Activated CD8-positive, alpha-beta memory T cell treated with anti-CD3 and anti-CD28 coated beads for 48 hours (primary cell): ENCODE measurements around the gene ATP6V1F.

Experiments used
- DNase-seq, 3 experiments: peaks; one replicate each; pipeline ENCODE4 v3.0.0-alpha.2; 2020; ENCODE audit warnings: low read depth in 2 of 3, low spot score in 2 of 3

ATP6V1F gene

DNA sequence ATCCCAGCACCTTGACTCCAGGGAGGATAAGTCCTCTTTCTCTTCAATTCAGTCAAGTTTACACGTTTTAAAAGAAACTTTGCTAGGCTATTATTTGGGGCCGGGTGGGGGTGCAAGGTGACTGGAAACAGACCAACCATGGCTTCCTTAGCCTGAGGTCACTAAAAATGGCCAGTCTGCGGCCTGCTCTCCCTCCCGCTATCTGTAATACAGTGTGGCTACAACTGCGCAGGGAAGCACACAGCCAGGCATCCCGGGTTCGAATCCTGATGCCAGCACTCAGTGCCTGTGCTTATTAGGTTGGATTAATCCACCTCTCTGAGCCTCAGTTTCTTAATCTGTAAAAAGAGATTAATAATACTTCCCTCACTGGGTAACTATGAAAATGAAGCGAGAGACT is 19.5 kb downstream of the ATP6V1F start:
- no peak for DNase-seq

GRCh38 chr7:128883622-128884448 is 21.2 kb downstream of the ATP6V1F start:
- DNase-seq = peak; percentile 47 to 94 (median 92)

DNA sequence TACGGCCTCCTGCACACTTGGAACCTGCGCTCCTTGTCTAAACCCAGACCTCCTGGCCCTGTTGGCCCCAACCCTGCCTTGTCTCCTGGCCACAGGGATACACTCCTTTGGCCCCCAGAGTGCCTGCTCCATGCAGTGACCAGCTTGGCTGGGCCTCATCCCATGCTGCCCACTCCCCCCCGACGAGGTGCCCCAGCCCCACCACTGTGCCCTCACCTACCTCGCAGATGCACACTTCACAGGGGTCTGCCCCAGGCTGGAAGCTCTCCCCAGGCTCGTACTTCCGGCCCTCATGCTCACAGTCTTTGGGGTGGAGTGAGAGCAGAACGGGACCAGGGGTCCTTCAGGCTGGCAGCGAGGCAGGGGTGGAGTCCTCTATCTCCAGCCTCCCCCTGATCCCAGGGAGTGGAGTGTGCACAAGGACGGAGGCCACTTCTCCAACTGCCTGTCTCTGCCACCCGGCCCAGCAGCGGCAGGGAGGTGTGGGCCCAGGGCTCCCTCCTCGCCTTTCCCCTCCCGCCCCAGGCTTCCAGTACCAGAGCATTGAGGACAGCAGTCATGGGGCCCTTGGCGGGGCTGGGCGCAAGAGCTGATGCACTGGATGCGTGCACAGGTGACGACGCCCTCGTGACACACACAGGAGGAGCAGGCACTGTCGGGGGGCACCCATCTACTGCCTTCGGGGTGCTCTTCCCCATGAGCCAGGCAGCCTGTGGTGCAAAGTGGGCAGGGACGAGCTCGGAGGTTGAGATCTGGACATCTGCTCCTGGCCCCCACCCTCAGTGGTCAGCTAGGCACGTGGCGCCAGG is 22.1 kb downstream of the ATP6V1F start:
- DNase-seq = no peak

DNA sequence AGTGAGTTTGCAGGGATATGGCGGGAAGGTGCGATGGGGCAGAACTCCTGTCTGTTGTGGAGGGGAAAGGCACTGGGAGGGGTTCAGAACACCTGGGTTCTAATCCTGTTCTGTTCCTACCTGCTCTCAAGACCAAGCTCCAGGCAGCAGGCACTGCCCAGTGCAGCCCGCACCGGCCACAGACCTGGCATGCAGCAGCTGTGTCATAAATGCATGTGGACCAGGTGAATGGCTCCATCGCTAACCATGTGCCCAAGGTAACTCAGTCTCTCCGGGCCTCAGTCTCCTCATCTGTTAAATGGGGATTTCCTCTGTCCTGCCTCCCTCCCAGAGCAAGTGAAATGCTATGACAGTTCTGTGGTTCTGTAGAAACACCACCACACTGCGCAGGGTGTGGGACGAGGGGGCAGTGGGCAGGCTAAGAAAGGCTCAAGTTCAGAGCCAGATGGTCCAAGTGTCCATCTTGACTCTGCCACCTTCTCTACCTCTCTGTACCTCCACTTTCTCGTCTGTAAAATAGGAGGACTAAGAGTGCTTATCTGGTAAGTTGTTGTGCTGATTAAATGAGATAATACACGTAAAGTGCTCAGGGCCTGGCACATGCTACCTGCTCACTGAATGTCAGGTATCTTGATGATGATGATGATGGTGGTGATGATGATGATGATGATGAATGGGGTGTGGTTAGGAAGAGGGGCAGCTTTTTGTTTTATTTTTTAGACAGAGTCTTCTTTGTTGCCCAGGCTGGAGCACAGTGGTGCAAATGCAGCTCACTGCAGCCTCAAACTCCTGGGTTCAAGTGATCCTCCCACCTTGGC is 22.9 kb downstream of the ATP6V1F start:
- no peak for DNase-seq

DNA sequence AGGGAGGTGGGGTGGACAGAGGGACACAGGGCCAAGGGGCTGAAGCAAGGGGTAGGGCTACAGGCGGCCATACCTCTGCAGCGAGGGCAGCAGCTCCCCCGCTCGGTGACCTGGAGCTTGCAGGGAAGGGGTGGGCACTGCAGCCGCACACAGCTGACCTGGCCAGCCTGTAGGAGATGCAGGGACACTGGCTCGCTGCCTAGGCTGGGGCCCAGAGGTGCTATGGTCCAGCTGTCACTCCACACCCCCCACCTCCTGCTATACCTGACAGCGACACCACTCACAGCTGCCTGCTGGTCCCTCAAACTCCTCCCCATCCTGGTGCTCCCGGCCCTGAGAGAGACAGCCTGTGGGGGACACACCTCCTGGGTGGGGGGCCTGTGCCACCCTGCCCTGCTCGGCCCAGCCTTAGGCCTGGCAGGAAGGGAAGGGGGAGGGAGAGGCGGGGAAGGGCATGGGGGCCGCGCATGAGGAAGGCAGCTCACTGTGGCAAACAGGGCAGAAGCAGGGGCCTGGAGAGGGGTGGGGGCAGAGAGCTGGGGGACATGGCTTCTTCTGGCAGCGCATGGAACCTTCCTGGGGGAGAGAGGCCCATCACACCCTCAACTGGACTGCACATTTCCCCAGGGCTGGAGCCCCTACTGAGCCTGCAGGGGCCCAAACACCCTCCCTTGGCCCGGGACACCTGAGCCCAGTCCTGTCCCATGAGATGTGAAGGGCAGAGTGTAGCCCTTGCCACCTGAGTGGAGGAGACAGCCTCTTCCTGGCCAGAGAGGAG is 23.9 kb downstream of the ATP6V1F start:
- DNase-seq = no peak

GRCh38 chr7:128887169-128888038 is 24.7 kb downstream of the ATP6V1F start:
- DNase-seq = no peak

GRCh38 chr7:128888039-128888755 is 25.5 kb downstream of the ATP6V1F start:
- DNase-seq = no peak

DNA sequence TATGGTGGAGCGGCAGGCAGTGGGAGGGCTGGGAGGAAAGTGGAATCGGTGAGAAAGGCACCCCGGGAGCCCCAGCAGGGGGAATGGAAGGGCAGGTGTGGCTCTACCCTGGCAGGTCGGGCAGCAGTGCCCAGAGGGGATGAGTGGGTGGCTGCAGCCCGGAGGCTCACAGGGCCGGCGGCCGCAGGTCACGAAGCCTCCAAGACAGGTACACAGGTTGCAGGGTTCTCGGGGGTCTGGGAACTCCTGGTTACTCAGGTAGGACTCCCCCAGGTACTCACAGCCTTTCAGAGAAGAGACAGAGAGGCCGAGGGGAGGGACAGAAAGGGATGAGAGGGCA is 26.1 kb downstream of the ATP6V1F start:
- DNase-seq = no peak

DNA sequence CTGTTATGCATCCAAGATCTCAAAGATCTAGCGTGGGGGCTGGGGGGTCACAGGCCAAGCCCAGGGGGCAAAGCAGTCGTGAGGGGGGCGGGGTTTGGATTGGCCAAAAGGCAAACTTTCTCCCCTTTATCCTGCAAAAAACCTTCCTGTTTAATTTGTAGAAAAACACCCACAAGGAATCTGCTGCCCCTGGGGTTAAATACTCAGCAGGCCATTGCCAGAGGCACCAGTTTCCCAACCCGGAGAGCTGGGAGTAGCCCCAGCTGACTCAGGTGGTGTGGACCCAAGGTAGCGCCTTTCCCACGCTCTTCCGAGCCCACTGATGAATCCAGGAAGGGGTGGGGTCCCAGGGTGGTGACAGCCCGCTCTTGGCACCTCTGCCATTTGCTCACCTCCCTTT is 26.5 kb downstream of the ATP6V1F start:
- DNase-seq = no peak

GRCh38 chr7:128890306-128891109 is 27.9 kb downstream of the ATP6V1F start:
- DNase-seq = no peak

GRCh38 chr7:128891110-128891941 is 28.7 kb downstream of the ATP6V1F start:
- DNase-seq = no peak

GRCh38 chr7:128891942-128892269 is 29.2 kb downstream of the ATP6V1F start:
- DNase-seq = no peak

DNA sequence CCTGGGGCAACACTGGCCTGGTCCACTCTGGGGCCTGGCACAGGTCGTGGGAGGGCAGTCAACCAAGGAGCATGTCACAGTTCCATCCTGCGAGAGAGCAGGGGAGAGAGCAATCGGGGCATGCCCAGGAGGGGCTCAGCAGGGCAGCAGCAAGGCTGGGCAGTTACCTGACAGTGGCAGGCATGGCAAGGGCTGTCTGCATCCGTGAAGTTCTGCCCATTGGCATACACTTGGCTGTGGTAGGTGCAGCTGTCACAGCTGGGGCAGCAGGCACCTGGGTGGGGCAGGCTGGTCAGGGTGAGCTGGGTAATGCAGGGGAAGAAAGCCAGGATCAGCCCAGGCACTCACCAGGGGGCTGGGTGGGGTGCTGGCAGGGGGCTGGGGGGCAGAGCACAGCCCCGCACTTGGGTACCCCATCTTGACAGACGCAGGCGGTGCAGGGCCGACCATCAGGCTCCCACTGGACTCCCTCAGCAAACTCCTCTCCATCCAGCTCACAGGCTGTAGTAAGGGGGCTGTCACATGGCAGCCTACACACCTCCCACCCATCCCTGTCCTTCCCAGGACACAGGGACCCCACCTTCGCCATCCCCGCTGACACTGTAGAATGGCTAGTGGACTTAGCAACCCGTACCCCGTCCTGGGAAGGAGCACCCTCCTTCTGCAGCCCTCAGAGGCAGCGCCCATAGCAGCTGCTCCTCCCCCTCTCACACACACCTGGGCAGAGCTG is 30.0 kb downstream of the ATP6V1F start:
- DNase-seq = no peak

- no peak for DNase-seq
Observed at GRCh38 chr7:128893251-128894100, 30.8 kb downstream of the ATP6V1F start.

- DNase-seq = no peak
Observed at GRCh38 chr7:128894101-128894440, 31.4 kb downstream of the ATP6V1F start.

- no peak for DNase-seq
Observed at GRCh38 chr7:128895320-128895719, 32.7 kb downstream of the ATP6V1F start.
